Thoracic aorta endothelial cell (primary cell): ENCODE results near the gene ARPIN. TPM values are rescaled to one million over a fixed set of nuclear protein-coding genes. Genes with fewer than 3 reads are reported as not detected.

Experiments
- small RNA-seq: library from RNA; depleted of rRNA; stranded (forward); fragments of <200 nt; gene quantifications from one replicate; pipeline ENCODE3, GENCODE V24; 2012
- total RNA-seq: library from RNA; depleted of rRNA; stranded (reverse); fragments of >200 nt; gene quantifications from 2 replicates; pipeline ENCODE4 v1.2.3, GENCODE V29; 2012

ARPIN gene
- total RNA-seq: 12.0 and 16.3 TPM in 2 replicates

DNA sequence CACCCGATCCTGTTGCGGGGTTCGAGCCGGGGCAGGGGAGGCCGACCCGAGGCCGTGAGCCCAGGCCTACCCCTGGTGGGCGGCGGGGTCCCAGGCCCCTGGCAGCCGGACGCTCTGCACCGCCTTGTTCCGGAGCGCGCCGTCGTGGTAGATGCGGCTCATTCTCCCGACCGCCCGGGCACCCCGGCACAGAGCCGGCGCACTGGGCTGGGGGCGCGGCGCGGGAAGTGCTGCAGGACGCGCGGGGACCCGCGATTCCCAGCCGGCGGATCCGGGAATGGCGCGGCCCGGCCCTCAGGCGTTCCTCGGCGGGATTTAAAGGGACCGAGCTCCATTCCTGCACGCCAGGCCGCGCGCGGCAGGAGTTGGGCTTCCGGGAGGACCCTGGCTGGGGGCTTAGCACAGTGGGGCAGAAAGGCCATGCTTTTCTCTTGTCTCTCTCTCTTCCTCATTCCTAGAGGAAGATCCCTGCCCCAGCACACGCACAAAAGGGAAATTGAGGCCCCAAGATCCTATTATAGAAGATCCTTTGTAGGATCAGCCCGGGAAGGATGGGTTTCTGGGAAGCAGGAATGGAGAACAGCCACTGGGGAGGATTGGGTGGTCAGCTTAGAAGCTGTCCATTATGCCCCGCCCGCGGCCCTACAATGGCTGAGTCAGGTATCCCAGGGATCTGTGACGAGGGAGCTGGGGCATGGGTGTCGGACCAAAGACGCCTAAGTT, at the start of gene ARPIN:
TSS of gene ARPIN (minus strand) at position 279 of the 723 bp plus-strand sequence. CDS start at position 162, 117 bp downstream.

GRCh38 chr15:89893696-89894447, 18.9 kb downstream of the ARPIN start, which contains the start of gene AP3S2:
TSS of gene AP3S2 (minus strand) at chr15:89893994. CDS start at chr15:89893949, 45 bp downstream.

Small RNA genes within 50 kb of the gene (small RNA-seq; reads per million reads assigned to genes)
- gene MIR5009: not detected
- gene MIR5094: not detected
- gene RNU6-1111P: not detected
- not detected for gene RNU7-111P

Other genes starting within 250 kb of the ARPIN start
- under 0.01 TPM in 1 of 2 replicates, not detected in the other for gene PLIN1, start 233.6 kb downstream of the ARPIN start, total RNA-seq
- 3.1 and 5.2 TPM in 2 replicates for gene PEX11A, start 222.2 kb downstream of the ARPIN start, total RNA-seq
- gene WDR93, start 222.1 kb downstream of the ARPIN start, total RNA-seq: 0.13 TPM in 1 of 2 replicates, not detected in the other
- gene MESP1, start 161.7 kb downstream of the ARPIN start, total RNA-seq: 0.36 and 0.66 TPM in 2 replicates
- gene MESP2, start 136.6 kb downstream of the ARPIN start, total RNA-seq: 0.14 and 0.27 TPM in 2 replicates
- gene ANPEP, start 98.1 kb downstream of the ARPIN start, total RNA-seq: 19.0 and 70.2 TPM in 2 replicates
- 39.5 and 53.2 TPM in 2 replicates for gene AP3S2, start 19.0 kb downstream of the ARPIN start, total RNA-seq
- gene ZNF710, start 88.4 kb upstream of the ARPIN start, total RNA-seq: 14.8 and 21.5 TPM in 2 replicates
- 67.2 and 74.4 TPM in 2 replicates for gene IDH2, start 189.5 kb upstream of the ARPIN start, total RNA-seq